ENCODE measurements around the gene NSFL1C.

DNA sequence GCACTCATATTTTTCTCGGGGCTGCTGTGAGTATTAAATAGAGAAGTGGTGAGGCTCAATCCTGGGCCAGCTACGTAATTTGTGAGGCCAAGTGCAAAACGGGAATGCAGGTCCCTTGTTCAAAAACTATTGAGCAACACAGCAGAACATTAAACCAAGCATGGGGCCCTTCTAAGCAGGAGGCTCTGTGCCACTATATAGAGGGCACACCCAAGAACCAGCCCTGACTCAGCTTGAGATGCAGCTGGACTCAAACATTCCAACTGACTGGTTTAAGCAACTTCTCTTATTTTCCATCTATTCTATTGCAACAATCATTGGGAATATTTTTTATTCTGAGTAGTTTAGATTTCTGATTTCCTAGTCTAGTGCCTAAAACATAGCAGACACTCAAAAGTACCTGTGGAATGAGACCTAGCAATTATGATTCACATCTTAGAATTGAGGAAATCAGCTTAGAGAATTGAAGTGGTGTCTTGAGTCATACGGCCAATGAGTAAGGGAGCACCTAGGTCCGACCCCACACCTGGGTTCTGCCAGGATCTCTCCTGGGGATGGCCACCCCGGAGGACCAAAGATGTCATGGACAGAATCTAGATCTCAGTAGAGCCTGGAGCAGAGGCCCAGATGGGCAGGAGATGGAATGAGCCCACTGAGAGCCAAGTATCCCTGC is 23.3 kb upstream of the NSFL1C start:
- TF ChIP-seq, protein P1, sequence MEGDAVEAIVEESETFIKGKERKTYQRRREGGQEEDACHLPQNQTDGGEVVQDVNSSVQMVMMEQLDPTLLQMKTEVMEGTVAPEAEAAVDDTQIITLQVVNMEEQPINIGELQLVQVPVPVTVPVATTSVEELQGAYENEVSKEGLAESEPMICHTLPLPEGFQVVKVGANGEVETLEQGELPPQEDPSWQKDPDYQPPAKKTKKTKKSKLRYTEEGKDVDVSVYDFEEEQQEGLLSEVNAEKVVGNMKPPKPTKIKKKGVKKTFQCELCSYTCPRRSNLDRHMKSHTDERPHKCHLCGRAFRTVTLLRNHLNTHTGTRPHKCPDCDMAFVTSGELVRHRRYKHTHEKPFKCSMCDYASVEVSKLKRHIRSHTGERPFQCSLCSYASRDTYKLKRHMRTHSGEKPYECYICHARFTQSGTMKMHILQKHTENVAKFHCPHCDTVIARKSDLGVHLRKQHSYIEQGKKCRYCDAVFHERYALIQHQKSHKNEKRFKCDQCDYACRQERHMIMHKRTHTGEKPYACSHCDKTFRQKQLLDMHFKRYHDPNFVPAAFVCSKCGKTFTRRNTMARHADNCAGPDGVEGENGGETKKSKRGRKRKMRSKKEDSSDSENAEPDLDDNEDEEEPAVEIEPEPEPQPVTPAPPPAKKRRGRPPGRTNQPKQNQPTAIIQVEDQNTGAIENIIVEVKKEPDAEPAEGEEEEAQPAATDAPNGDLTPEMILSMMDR (IDR thresholded peaks at IDR 0.05): no peak
- peak in 1 of 4 donors; percentile 78 for TF ChIP-seq POLR2A (IDR thresholded peaks at IDR 0.05)

Data from upper lobe of left lung (tissue), 4 donors.